GM18868 (cell line): ENCODE data around the gene TLCD2.
"Not testable (repeated sequence)": the region's sequence is repeated elsewhere in the genome, so short reads cannot be mapped to it uniquely, and the experiment has no call there.

Experiments used
- ATAC-seq: cut with Tn5 transposase; IDR thresholded peaks from one replicate; pipeline ENCODE4 v1.9.1; 2021; ENCODE audit warnings: mild to moderate bottlenecking, moderate library complexity; ENCODE audit not compliant: unreplicated experiment

Gene TLCD2

GRCh38 chr17:1718362-1719165, 8.4 kb upstream of the TLCD2 start:
- no peak for ATAC-seq

GRCh38 chr17:1716912-1717695, 6.9 kb upstream of the TLCD2 start:
- peak; percentile 36 for ATAC-seq

- ATAC-seq, result peak; percentile 78
These were observed 6.1 kb upstream of the TLCD2 start for GRCh38 chr17:1716076-1716911.

- ATAC-seq, result no peak
These were observed 5.6 kb upstream of the TLCD2 start for GRCh38 chr17:1715803-1716075.

GRCh38 chr17:1714980-1715802, 5.0 kb upstream of the TLCD2 start:
- ATAC-seq, result no peak

GRCh38 chr17:1714427-1714979, 4.3 kb upstream of the TLCD2 start:
- ATAC-seq, result no peak

- no peak for ATAC-seq
These were observed 3.8 kb upstream of the TLCD2 start for GRCh38 chr17:1713878-1714426.

GRCh38 chr17:1713160-1713877, 3.1 kb upstream of the TLCD2 start:
- no peak for ATAC-seq

- ATAC-seq, result no peak
These were observed 2.1 kb upstream of the TLCD2 start for GRCh38 chr17:1712271-1712670.

GRCh38 chr17:1711804-1712203, 1.6 kb upstream of the TLCD2 start:
- no peak for ATAC-seq

- ATAC-seq, result no peak
These were observed 803 bp upstream of the TLCD2 start for GRCh38 chr17:1710807-1711553.

GRCh38 chr17:1709403-1709951, 700 bp downstream of the TLCD2 start:
- ATAC-seq, result no peak

GRCh38 chr17:1708791-1709346, 1.3 kb downstream of the TLCD2 start:
- not testable (repeated sequence) for ATAC-seq

- no peak for ATAC-seq
These were observed 3.1 kb downstream of the TLCD2 start for GRCh38 chr17:1707107-1707506.

- no peak for ATAC-seq
These were observed 5.2 kb downstream of the TLCD2 start for GRCh38 chr17:1705004-1705403.

- ATAC-seq, result no peak
These were observed 7.1 kb downstream of the TLCD2 start for GRCh38 chr17:1703063-1703462.

- not testable (repeated sequence) for ATAC-seq
These were observed 10.3 kb downstream of the TLCD2 start for GRCh38 chr17:1699891-1700290.

GRCh38 chr17:1697681-1698080, 12.5 kb downstream of the TLCD2 start:
- no peak for ATAC-seq
